H1 (cell line): ENCODE measurements around the gene SGCE. TPM values are rescaled to one million over a fixed set of nuclear protein-coding genes. Genes with fewer than 3 reads are reported as not detected.

Experiments
- BRCA1 ChIP-seq: IDR thresholded peaks from 2 replicates; pipeline ENCODE4 v1.6.1; 2012; ENCODE audit warnings: low read depth, low read length, improper control_type of control experiment
- EZH2 ChIP-seq: fragments of 200-600 bp; sonication (generic); IDR thresholded peaks from 2 replicates; pipeline ENCODE4 v1.7.1; 2012; ENCODE audit warnings: low read depth, mild to moderate bottlenecking, moderate library complexity, low read length, inconsistent platforms; ENCODE audit not compliant: severe bottlenecking
- POU5F1 ChIP-seq: IDR thresholded peaks from 2 replicates; pipeline ENCODE4 v1.6.1; 2011; ENCODE audit warnings: low read depth, mild to moderate bottlenecking, low read length, moderate library complexity
- RAD21 ChIP-seq, 2 experiments: IDR thresholded peaks in 1 of 2; conservative IDR thresholded peaks in 1 of 2; 2 replicates each; pipeline ENCODE4 v1.6.1; 2011; ENCODE audit warnings: low read depth in 2 of 2, low read length in 2 of 2, improper control_type of control experiment in 1 of 2, inconsistent platforms in 1 of 2, mild to moderate bottlenecking in 1 of 2, moderate library complexity in 1 of 2
- TAF7 ChIP-seq: optimal IDR thresholded peaks from 2 replicates; pipeline ENCODE3; 2011; ENCODE audit warnings: low read depth, mild to moderate bottlenecking, inconsistent platforms, low read length, moderate library complexity, borderline replicate concordance
- polyA plus RNA-seq, 7 experiments: library from polyadenylated mRNA; depleted of rRNA in 3 of 7; stranded (reverse) in 5 of 7; unstranded in 2 of 7; fragments of >200 nt in 5 of 7; fragments of 200-250 nt in 2 of 7; gene quantifications; 1 replicate in 5 of 7; 2 replicates in 1 of 7; 4 replicates in 1 of 7; pipeline versions ENCODE4 v1.2.1 to v1.2.3, GENCODE V29; 2011 to 2013; ENCODE audit warnings: missing spikeins in 2 of 7, mixed read lengths in 2 of 7
- total RNA-seq: library from RNA; stranded (reverse); fragmentation: NEBNext Ultra II Directional; extraction: Animal tissue kit (Norgen Biotek cat#: 25700); gene quantifications from 2 replicates; pipeline ENCODE4 v1.2.1, GENCODE V29; 2021

The SGCE gene
- total and polyA plus RNA-seq, 2 of the 8 experiments (the other 6 are each of a cell fraction or from before 2014, with no cell fraction given), result 12.8 to 25.0 TPM

DNA sequence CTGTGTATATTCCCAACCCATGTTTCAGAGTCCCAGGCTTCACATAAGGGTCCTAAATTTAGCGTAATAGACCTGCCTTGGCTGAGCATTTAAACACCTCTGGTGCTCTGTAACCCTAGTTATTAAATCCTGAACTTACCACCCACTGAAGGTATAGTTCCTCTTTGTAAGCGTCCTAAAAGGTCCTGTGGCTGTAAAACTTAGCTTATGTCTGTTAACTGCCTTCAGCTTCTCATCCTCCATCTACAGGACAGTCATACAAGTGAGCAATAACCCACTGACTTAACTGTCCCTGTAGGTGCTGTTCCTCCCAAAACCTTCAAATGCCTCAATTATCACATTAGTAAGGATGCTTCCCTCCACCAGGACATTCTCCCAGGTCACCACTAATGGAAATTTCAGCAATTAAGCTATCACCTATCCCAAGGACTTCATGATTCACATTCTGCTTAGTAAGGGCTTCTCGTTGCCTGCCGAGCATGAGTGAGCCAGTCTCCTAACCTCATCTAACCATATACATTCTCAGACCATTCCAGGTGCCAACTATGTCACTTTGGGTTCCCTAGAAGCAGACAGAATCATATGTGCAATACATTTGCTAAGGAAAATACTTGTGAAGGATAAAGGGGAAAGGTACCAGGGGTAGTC lies 90.6 kb downstream of the SGCE start (continued):
- TF ChIP-seq RAD21 (IDR thresholded peaks at IDR 0.05 in 1 of 2, conservative IDR thresholded peaks at IDR 0.05 in 1 of 2; ENCODE audit: low read depth in 2 of 2, low read length in 2 of 2) (no peak), BRCA1 (no peak), POU5F1 (no peak), EZH2 (no peak), TAF7 (no peak)
- TF ChIP-seq, all 59 proteins: peak for 0
